MM.1S (cell line): ENCODE data around the gene MLIP.

Experiments
- DNase-seq: peaks from one replicate; pipeline ENCODE4 v3.0.0-alpha.2; 2015
- H2AFZ ChIP-seq: fragments of 300-600 bp; sonication (generic); 2 replicates; pipeline ENCODE4 v1.6.0; 2016; ENCODE audit warnings: antibody characterized with exemption, low read length
- H3F3A ChIP-seq: fragments of 300-600 bp; sonication (generic); 2 replicates; pipeline ENCODE4 v1.6.1; 2016; ENCODE audit warnings: mild to moderate bottlenecking, antibody characterized with exemption, low read length, moderate library complexity, mixed read lengths; ENCODE audit not compliant: insufficient read depth
- H3K27ac ChIP-seq: fragments of 300-600 bp; sonication (generic); 2 replicates; pipeline ENCODE4 v1.5.1; 2016; ENCODE audit warnings: mild to moderate bottlenecking, low read length
- H3K27me3 ChIP-seq: fragments of 300-600 bp; sonication (generic); replicated peaks from 2 replicates; pipeline ENCODE4 v1.6.0; 2016; ENCODE audit warnings: low read length; ENCODE audit not compliant: insufficient read depth
- H3K36me3 ChIP-seq: fragments of 300-600 bp; sonication (generic); replicated peaks from 2 replicates; pipeline ENCODE4 v1.6.1; 2016; ENCODE audit warnings: mild to moderate bottlenecking, low read length, mixed read lengths; ENCODE audit not compliant: insufficient read depth
- H3K4me1 ChIP-seq: fragments of 300-600 bp; sonication (generic); 2 replicates; pipeline ENCODE4 v1.6.1; 2016; ENCODE audit warnings: low read length, mixed read lengths
- H3K4me2 ChIP-seq: fragments of 300-600 bp; sonication (generic); 2 replicates; pipeline ENCODE4 v1.6.0; 2016; ENCODE audit warnings: low read depth, low read length
- H3K4me3 ChIP-seq: fragments of 300-600 bp; sonication (generic); 2 replicates; pipeline ENCODE4 v1.5.1; 2016; ENCODE audit warnings: low read length, mixed read lengths
- H3K79me2 ChIP-seq: fragments of 300-600 bp; sonication (generic); 2 replicates; pipeline ENCODE4 v1.6.1; 2016; ENCODE audit warnings: mixed run types, low read length, mixed read lengths
- H3K9ac ChIP-seq: fragments of 300-600 bp; sonication (generic); 2 replicates; pipeline ENCODE4 v1.6.1; 2016; ENCODE audit warnings: low read length, mixed read lengths
- H3K9me2 ChIP-seq: fragments of 300-600 bp; sonication (generic); replicated peaks from 2 replicates; pipeline ENCODE4 v1.6.1; 2016; ENCODE audit warnings: mild to moderate bottlenecking, low read length, mixed read lengths; ENCODE audit not compliant: insufficient read depth
- H3K9me3 ChIP-seq: fragments of 300-600 bp; sonication (generic); replicated peaks from 2 replicates; pipeline ENCODE4 v1.6.1; 2016; ENCODE audit warnings: mild to moderate bottlenecking, low read length, mixed read lengths; ENCODE audit not compliant: insufficient read depth
- H4K20me1 ChIP-seq: fragments of 300-600 bp; sonication (generic); 2 replicates; pipeline ENCODE4 v1.6.1; 2016; ENCODE audit warnings: mild to moderate bottlenecking, low read length, moderate library complexity, mixed read lengths; ENCODE audit not compliant: insufficient read depth
- CTCF ChIP-seq: fragments of 300-600 bp; sonication (generic); IDR thresholded peaks from 2 replicates; pipeline ENCODE4 v1.5.1; 2016; ENCODE audit warnings: antibody characterized with exemption, low read length, mixed read lengths
- EZH2 ChIP-seq: fragments of 300-600 bp; sonication (generic); optimal IDR thresholded peaks from 2 replicates; pipeline ENCODE3; 2017; ENCODE audit warnings: low read depth, mild to moderate bottlenecking, antibody characterized with exemption, low read length, mixed read lengths
- EZH2phosphoT487 ChIP-seq: fragments of 300-600 bp; sonication (generic); IDR thresholded peaks from 2 replicates; pipeline ENCODE4 v1.6.1; 2018; ENCODE audit warnings: antibody characterized with exemption, low read length

MLIP gene

GRCh38 chr6:54157405-54157804 is 46.2 kb downstream of the MLIP start:
- H3K27me3 ChIP-seq, result no peaks in the 10 kb centered on the region
- TF ChIP-seq EZH2 (no peak), EZH2phosphoT487 (no peak), CTCF (no peak)

GRCh38 chr6:54173089-54173488 is 61.8 kb downstream of the MLIP start:
- Histone ChIP-seq H3K4me2 (no peak overlapping the region), H2AFZ (no peak overlapping the region), H3K79me2 (no peaks in the 10 kb centered on the region), H3K36me3 (no peaks in the 10 kb centered on the region), H3K9me2 (no peaks in the 10 kb centered on the region), H3K9ac (no peak overlapping the region), H3K27ac (no peak overlapping the region), H3K9me3 (no peaks in the 10 kb centered on the region), H3K27me3 (no peaks in the 10 kb centered on the region), H3F3A (no peaks in the 10 kb centered on the region), H4K20me1 (no peaks in the 10 kb centered on the region), H3K4me3 (no peak overlapping the region), H3K4me1 (no peaks in the 10 kb centered on the region)
- no peak for DNase-seq
- TF ChIP-seq CTCF, result no peak
- no peak for TF ChIP-seq EZH2phosphoT487
- no peak for TF ChIP-seq EZH2

More at GRCh38 chr6:54157405-54157804, 46.2 kb downstream of the MLIP start:
- H3F3A ChIP-seq, result no peaks in the 10 kb centered on the region
- H3K79me2 ChIP-seq, result no peaks in the 10 kb centered on the region
- H3K4me1 ChIP-seq, result no peaks in the 10 kb centered on the region
- no peaks in the 10 kb centered on the region for H3K9me2 ChIP-seq
- H2AFZ ChIP-seq, result no peak overlapping the region
- H3K9ac ChIP-seq, result no peak overlapping the region
- no peaks in the 10 kb centered on the region for H3K9me3 ChIP-seq
- no peak overlapping the region for H3K4me2 ChIP-seq
- no peaks in the 10 kb centered on the region; the same call in 1 of the 2 replicates for H3K36me3 ChIP-seq
- DNase-seq, result no peak
- H3K4me3 ChIP-seq, result no peak overlapping the region
- H4K20me1 ChIP-seq, result no peaks in the 10 kb centered on the region
- no peak overlapping the region for H3K27ac ChIP-seq

- Histone ChIP-seq H3K9ac (no peak overlapping the region), H3K27ac (no peak overlapping the region), H3K79me2 (no peaks in the 10 kb centered on the region), H4K20me1 (no peaks in the 10 kb centered on the region), H3K4me1 (no peaks in the 10 kb centered on the region), H3F3A (no peaks in the 10 kb centered on the region), H3K4me2 (no peak overlapping the region), H3K9me2 (no peaks in the 10 kb centered on the region), H3K36me3 (no peaks in the 10 kb centered on the region), H3K27me3 (no peaks in the 10 kb centered on the region), H2AFZ (no peak overlapping the region), H3K9me3 (no peaks in the 10 kb centered on the region), H3K4me3 (no peak overlapping the region)
- no peak for DNase-seq
- TF ChIP-seq CTCF, result no peak
- no peak for TF ChIP-seq EZH2
- no peak for TF ChIP-seq EZH2phosphoT487
These were observed 67.9 kb downstream of the MLIP start for GRCh38 chr6:54179152-54179551.
